HG02981 (cell line): ENCODE data around the gene NNT.
"Not testable (repeated sequence)": the region's sequence is repeated elsewhere in the genome, so short reads cannot be mapped to it uniquely, and the experiment has no call there.

Experiments
- ATAC-seq: cut with Tn5 transposase; IDR thresholded peaks from one replicate; pipeline ENCODE4 v1.9.1; 2021; ENCODE audit warnings: mild to moderate bottlenecking, moderate library complexity; ENCODE audit not compliant: unreplicated experiment

NNT gene

GRCh38 chr5:43661102-43661501, 58.1 kb downstream of the NNT start:
- no peak for ATAC-seq

- no peak for ATAC-seq
These were observed 60.9 kb downstream of the NNT start for GRCh38 chr5:43663916-43664315.

GRCh38 chr5:43664501-43665040, 61.6 kb downstream of the NNT start:
- no peak for ATAC-seq

GRCh38 chr5:43665749-43666148, 62.8 kb downstream of the NNT start:
- ATAC-seq: not testable (repeated sequence)

- ATAC-seq: not testable (repeated sequence)
These were observed 63.7 kb downstream of the NNT start for GRCh38 chr5:43666728-43667127.

GRCh38 chr5:43667379-43667778, 64.4 kb downstream of the NNT start:
- ATAC-seq: not testable (repeated sequence)

- no peak for ATAC-seq
These were observed 71.6 kb downstream of the NNT start for GRCh38 chr5:43674536-43674935.

- ATAC-seq: no peak
These were observed 72.4 kb downstream of the NNT start for GRCh38 chr5:43675357-43675756.

- ATAC-seq: no peak
These were observed 73.3 kb downstream of the NNT start for GRCh38 chr5:43676083-43676840.

- ATAC-seq: no peak
These were observed 74.3 kb downstream of the NNT start for GRCh38 chr5:43677253-43677652.

GRCh38 chr5:43679214-43679613, 76.2 kb downstream of the NNT start:
- ATAC-seq: no peak

- ATAC-seq: no peak
These were observed 77.3 kb downstream of the NNT start for GRCh38 chr5:43680286-43680685.

GRCh38 chr5:43683884-43684471, 81.0 kb downstream of the NNT start:
- ATAC-seq: no peak

- ATAC-seq: no peak
These were observed 82.4 kb downstream of the NNT start for GRCh38 chr5:43685252-43685950.

- ATAC-seq: no peak
These were observed 84.3 kb downstream of the NNT start for GRCh38 chr5:43687275-43687674.

- ATAC-seq: no peak
These were observed 88.3 kb downstream of the NNT start for GRCh38 chr5:43691275-43691674.

GRCh38 chr5:43691893-43692292, 88.9 kb downstream of the NNT start:
- no peak for ATAC-seq

- no peak for ATAC-seq
These were observed 90.4 kb downstream of the NNT start for GRCh38 chr5:43693411-43693810.

- no peak for ATAC-seq
These were observed 91.0 kb downstream of the NNT start for GRCh38 chr5:43694027-43694426.

GRCh38 chr5:43696444-43696843, 93.5 kb downstream of the NNT start:
- not testable (repeated sequence) for ATAC-seq

- ATAC-seq: no peak
These were observed 96.9 kb downstream of the NNT start for GRCh38 chr5:43699910-43700309.

GRCh38 chr5:43700601-43701000, 97.6 kb downstream of the NNT start:
- ATAC-seq: no peak
